ENCODE measurements around the gene PPP2R5C.

DNA sequence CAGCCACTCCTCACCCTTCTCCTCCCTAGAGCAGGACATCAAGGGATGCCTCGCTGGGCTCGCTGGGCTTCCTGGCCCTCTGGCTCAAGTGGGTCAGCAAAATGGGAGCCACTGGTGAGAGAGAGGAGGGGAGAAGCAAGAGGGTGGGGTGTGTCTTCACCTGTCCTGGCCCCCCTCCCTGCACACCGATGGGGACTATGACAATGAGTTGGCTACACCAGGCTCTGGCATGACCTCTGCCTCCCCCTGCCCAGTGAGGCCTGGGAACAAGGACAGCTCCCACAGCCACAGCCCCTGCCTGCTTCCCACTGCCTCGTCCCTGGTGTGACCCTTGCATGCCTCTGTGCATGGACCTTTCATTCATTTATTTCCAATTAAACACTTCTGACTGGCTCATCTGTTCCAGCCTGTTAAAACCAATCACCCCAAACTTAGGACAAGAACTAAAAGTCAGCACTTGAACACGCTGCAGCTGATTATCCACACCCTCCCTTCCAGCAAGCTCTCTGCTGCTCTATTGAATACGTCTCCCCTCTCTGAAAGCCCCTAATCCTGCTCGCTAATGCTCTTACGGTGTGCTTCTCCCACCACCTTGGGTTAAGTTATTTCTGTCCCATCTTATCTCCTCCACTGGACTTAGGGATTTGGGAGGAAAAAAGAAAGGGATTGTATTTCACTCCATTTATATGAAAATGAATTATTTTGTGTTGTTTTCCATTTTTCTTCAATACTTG is 5.8 kb upstream of the PPP2R5C start:
- TF ChIP-seq CTCF (IDR thresholded peaks at IDR 0.05) (no peak), POLR2A (IDR thresholded peaks at IDR 0.05) (no peak)

All from uterus (tissue), 2 donors.